ENCODE results near the gene PTPRT.

The PTPRT gene

GRCh38 chr20:42258564-42259302 is 931.0 kb downstream of the PTPRT start:
- no peak for DNase-seq

GRCh38 chr20:42255821-42256220 is 933.9 kb downstream of the PTPRT start:
- no peak for DNase-seq

- no peak for DNase-seq
Observed at GRCh38 chr20:42254673-42255072, 935.0 kb downstream of the PTPRT start.

- no peak for DNase-seq
Observed at GRCh38 chr20:42252116-42252515, 937.6 kb downstream of the PTPRT start.

- peak; percentile 92 for DNase-seq
Observed at GRCh38 chr20:42218621-42219374, 970.9 kb downstream of the PTPRT start.

- no peak for DNase-seq
Observed at GRCh38 chr20:42214074-42214473, 975.6 kb downstream of the PTPRT start.

- DNase-seq: no peak
Observed at GRCh38 chr20:42212391-42212790, 977.3 kb downstream of the PTPRT start.

GRCh38 chr20:42206557-42206956 is 983.1 kb downstream of the PTPRT start:
- peak; percentile 20 for DNase-seq

- peak; percentile 6 for DNase-seq
Observed at GRCh38 chr20:42204109-42204660, 985.5 kb downstream of the PTPRT start.

GRCh38 chr20:42197599-42197998 is 992.1 kb downstream of the PTPRT start:
- no peak for DNase-seq

- DNase-seq: no peak
Observed at GRCh38 chr20:42193119-42193518, 996.6 kb downstream of the PTPRT start.

GRCh38 chr20:42192321-42192720 is 997.4 kb downstream of the PTPRT start:
- no peak for DNase-seq

GRCh38 chr20:42191140-42191860 is 998.4 kb downstream of the PTPRT start:
- peak; percentile 33 for DNase-seq

GRCh38 chr20:42190084-42190483 is 999.6 kb downstream of the PTPRT start:
- DNase-seq: no peak

GRCh38 chr20:42186337-42186736 is 1003.4 kb downstream of the PTPRT start:
- DNase-seq: no peak

- no peak for DNase-seq
Observed at GRCh38 chr20:42183147-42183546, 1006.6 kb downstream of the PTPRT start.

GRCh38 chr20:42181064-42181463 is 1008.6 kb downstream of the PTPRT start:
- DNase-seq: no peak

- DNase-seq: no peak
Observed at GRCh38 chr20:42179768-42180167, 1009.9 kb downstream of the PTPRT start.

GRCh38 chr20:42173440-42173839 is 1016.3 kb downstream of the PTPRT start:
- no peak for DNase-seq

- DNase-seq: no peak
Observed at GRCh38 chr20:42164121-42164890, 1025.4 kb downstream of the PTPRT start.

- DNase-seq: no peak
Observed at GRCh38 chr20:42161228-42161829, 1028.4 kb downstream of the PTPRT start.

- no peak for DNase-seq
Observed at GRCh38 chr20:42159808-42160207, 1029.9 kb downstream of the PTPRT start.

All from NCI-H748 treated with DMSO at 0.1 percent for 48 hours (cell line).